Smooth muscle cell (in vitro differentiated cells): ENCODE results near the gene PPP2R2C. TPM values are rescaled to one million over a fixed set of nuclear protein-coding genes. Genes with fewer than 3 reads are reported as not detected.

Source experiments
- DNase-seq: peaks from one replicate; lab custom pipeline; 2025; ENCODE audit not compliant: unreplicated experiment; lab: John Stamatoyannopoulos, UW
- H2AFZ ChIP-seq: fragments of 200-600 bp; sonication (generic); 2 replicates; pipeline ENCODE4 v1.6.0; 2016; ENCODE audit warnings: antibody characterized with exemption, low read depth, mild to moderate bottlenecking
- H3F3A ChIP-seq: fragments of 200-600 bp; sonication (generic); 2 replicates; pipeline ENCODE4 v1.6.0; 2017; ENCODE audit warnings: antibody characterized with exemption, low read depth
- H3K27ac ChIP-seq: fragments of 200-600 bp; sonication (generic); 2 replicates; pipeline ENCODE4 v1.5.1; 2016; ENCODE audit warnings: low read depth, mild to moderate bottlenecking
- H3K27me3 ChIP-seq: fragments of 200-600 bp; sonication (generic); 2 replicates; pipeline ENCODE4 v1.6.1; 2016; ENCODE audit warnings: low read depth, mild to moderate bottlenecking
- H3K36me3 ChIP-seq: fragments of 200-600 bp; sonication (generic); 2 replicates; pipeline ENCODE4 v1.5.1; 2016; ENCODE audit warnings: low read depth
- H3K4me1 ChIP-seq: fragments of 200-600 bp; sonication (generic); 2 replicates; pipeline ENCODE4 v1.5.1; 2016; ENCODE audit warnings: low read depth
- H3K4me2 ChIP-seq: fragments of 200-600 bp; sonication (generic); 2 replicates; pipeline ENCODE4 v1.6.0; 2016; ENCODE audit warnings: mild to moderate bottlenecking
- H3K4me3 ChIP-seq: fragments of 200-600 bp; sonication (generic); 2 replicates; pipeline ENCODE4 v1.5.1; 2016; ENCODE audit warnings: mild to moderate bottlenecking
- H3K79me2 ChIP-seq: fragments of 200-600 bp; sonication (generic); 2 replicates; pipeline ENCODE4 v1.6.0; 2016; ENCODE audit warnings: low read depth, mild to moderate bottlenecking
- H3K9ac ChIP-seq: fragments of 200-600 bp; sonication (generic); 2 replicates; pipeline ENCODE4 v1.6.0; 2016; ENCODE audit warnings: low read depth
- H3K9me3 ChIP-seq: fragments of 200-600 bp; sonication (generic); replicated peaks from 2 replicates; pipeline ENCODE4 v1.5.1; 2016; ENCODE audit warnings: low read depth
- H4K20me1 ChIP-seq: fragments of 200-600 bp; sonication (generic); 2 replicates; pipeline ENCODE4 v1.6.0; 2016; ENCODE audit warnings: low read depth
- WGBS: methylation state at CpG from one replicate; pipeline ENCODE4 v1.1.7; 2016; ENCODE audit warnings: low lambda C conversion rate; 5-methylcytosine and 5-hydroxymethylcytosine counted together
- polyA plus RNA-seq: library from polyadenylated mRNA; unstranded; fragments of >200 nt; fragmentation: Nextera tagmentation; extraction: Ambion mirVana; gene quantifications from 2 replicates; pipeline ENCODE4 v1.2.1, GENCODE V29; 2016
- total RNA-seq: library from RNA; depleted of rRNA; stranded (reverse); fragments of >200 nt; gene quantifications from 2 replicates; pipeline ENCODE4 v1.2.3, GENCODE V29; 2014
- TF ChIP-seq, protein P1 (sequence below): fragments of 200-600 bp; sonication (generic); IDR thresholded peaks from 2 replicates; pipeline ENCODE4 v1.5.1; 2017; ENCODE audit warnings: borderline replicate concordance, mild to moderate bottlenecking, antibody characterized with exemption; ENCODE audit not compliant: insufficient read depth, poor library complexity, severe bottlenecking

The PPP2R2C gene
- total and polyA plus RNA-seq, 2 experiments from 2014 or later = 0.54 to 1.8 TPM

DNA sequence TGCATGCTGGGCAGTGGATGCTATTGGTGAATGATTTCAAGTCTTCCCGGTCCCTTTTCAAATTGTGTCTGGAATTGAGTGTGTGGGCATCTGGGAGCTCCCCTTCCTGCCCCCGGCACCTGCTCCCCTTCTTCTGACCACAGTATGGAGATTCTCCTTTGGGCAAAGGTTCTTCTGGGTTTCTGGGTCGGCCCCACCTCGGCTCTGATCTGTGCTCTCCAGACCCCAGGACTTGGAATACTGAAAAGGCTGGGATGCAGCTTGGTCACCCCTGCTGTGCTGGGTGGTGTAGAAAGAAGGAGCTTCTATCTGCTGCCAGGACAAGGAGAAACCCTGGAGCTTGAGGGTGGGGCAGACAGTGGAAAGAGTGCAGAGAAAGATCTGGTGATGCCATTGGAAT lies 124.0 kb downstream of the PPP2R2C start:
- no peak overlapping the region for H2AFZ ChIP-seq
- TF ChIP-seq, protein P1, sequence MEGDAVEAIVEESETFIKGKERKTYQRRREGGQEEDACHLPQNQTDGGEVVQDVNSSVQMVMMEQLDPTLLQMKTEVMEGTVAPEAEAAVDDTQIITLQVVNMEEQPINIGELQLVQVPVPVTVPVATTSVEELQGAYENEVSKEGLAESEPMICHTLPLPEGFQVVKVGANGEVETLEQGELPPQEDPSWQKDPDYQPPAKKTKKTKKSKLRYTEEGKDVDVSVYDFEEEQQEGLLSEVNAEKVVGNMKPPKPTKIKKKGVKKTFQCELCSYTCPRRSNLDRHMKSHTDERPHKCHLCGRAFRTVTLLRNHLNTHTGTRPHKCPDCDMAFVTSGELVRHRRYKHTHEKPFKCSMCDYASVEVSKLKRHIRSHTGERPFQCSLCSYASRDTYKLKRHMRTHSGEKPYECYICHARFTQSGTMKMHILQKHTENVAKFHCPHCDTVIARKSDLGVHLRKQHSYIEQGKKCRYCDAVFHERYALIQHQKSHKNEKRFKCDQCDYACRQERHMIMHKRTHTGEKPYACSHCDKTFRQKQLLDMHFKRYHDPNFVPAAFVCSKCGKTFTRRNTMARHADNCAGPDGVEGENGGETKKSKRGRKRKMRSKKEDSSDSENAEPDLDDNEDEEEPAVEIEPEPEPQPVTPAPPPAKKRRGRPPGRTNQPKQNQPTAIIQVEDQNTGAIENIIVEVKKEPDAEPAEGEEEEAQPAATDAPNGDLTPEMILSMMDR = no peak
- no peaks in the 10 kb centered on the region for H3K79me2 ChIP-seq
- no peaks in the 10 kb centered on the region for H4K20me1 ChIP-seq
- H3K27ac ChIP-seq = no peak overlapping the region
- no peak overlapping the region for H3K9ac ChIP-seq
- no peak for DNase-seq
- no peaks in the 10 kb centered on the region for H3K4me1 ChIP-seq
- H3K4me2 ChIP-seq = no peak overlapping the region
- H3K4me3 ChIP-seq = no peak overlapping the region
- WGBS = 94% methylated on average over 4 of the region's 4 CpGs
- no peaks in the 10 kb centered on the region for H3F3A ChIP-seq
- H3K27me3 ChIP-seq = no peaks in the 10 kb centered on the region
- no peaks in the 10 kb centered on the region for H3K9me3 ChIP-seq
- no peaks in the 10 kb centered on the region for H3K36me3 ChIP-seq

DNA sequence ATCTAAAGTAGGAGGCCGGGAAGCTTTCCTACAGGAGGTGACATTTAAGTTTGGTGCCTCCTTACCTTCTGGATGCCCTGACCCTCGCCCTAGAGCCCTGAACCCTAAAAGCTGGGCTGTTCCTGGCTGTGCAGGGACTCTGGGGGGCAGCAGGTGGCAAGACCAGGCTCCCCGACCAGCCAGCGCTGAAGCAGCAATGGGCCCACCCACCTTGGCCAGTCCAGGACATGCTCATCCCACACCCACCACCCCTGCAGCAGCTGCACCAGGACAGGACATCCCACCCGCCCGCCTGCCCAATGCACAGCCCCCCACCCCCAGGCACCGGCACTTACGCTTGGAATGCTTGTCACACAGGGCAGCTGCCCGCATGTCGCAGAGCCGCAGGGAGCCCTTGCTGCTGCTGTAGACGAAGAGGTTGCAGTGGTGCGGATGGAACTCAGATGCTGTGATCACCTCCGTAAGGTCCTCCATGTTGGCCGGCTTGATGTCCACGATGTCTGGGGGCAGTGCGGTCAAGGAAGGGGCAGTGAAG lies 124.8 kb downstream of the PPP2R2C start:
- no peak overlapping the region for H3K27ac ChIP-seq

DNA sequence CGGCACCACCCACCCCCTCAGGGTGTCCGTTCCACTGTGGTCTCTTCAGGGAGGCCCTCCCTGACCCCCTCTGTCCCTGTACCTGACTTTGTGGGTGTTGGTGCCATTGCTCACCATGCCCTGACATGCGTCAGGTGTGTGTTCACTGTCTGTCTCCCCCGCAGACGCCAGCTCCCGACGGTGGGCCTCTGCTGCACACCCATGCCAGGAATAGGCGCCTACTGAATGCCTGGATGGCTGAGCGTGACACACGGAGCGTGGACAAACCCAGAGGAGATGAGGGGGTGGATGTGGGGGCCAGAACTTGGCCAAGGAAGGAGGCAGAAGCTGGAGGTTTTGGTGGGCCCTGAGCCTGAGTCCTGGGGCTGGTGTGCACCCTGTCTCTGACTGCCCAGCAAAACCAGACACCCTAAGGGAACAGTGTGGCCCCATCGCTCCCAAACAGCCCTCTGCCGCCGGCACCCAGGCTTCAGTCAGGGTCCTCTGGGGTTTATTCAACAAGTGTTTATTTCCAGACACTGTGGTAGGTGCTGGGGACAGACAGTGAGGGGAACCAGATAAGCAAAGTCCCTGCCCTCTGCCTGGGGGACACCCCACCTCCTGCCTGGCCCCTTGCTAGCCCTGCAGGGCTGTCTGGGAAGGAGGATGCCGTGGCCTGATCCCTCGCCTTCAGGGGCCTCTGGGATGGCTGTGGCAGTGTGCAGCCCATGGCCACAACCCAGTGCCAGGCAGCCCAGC lies 125.9 kb downstream of the PPP2R2C start:
- Histone ChIP-seq H3K36me3 (no peaks in the 10 kb centered on the region), H3K4me1 (no peaks in the 10 kb centered on the region)

More for the DNA sequence above, 124.8 kb downstream of the PPP2R2C start:
- Histone ChIP-seq H3K36me3 (no peaks in the 10 kb centered on the region), H3K9ac (no peak overlapping the region), H3K4me3 (no peak overlapping the region), H3K27me3 (no peaks in the 10 kb centered on the region), H3K4me2 (no peak overlapping the region), H3F3A (no peaks in the 10 kb centered on the region), H3K4me1 (no peaks in the 10 kb centered on the region), H3K9me3 (no peaks in the 10 kb centered on the region), H3K79me2 (no peaks in the 10 kb centered on the region), H4K20me1 (no peaks in the 10 kb centered on the region), H2AFZ (no peak overlapping the region)
- TF ChIP-seq, protein P1 = no peak
- 92% methylated on average over 14 of the region's 17 CpGs for WGBS
- DNase-seq = no peak

More for the DNA sequence above, 125.9 kb downstream of the PPP2R2C start:
- Histone ChIP-seq H3F3A (no peaks in the 10 kb centered on the region), H3K9me3 (no peaks in the 10 kb centered on the region), H3K9ac (no peak overlapping the region), H3K79me2 (no peaks in the 10 kb centered on the region), H3K4me3 (no peak overlapping the region), H3K27ac (no peak overlapping the region), H3K4me2 (no peak overlapping the region), H4K20me1 (no peaks in the 10 kb centered on the region), H2AFZ (no peak overlapping the region), H3K27me3 (no peaks in the 10 kb centered on the region)
- TF ChIP-seq, protein P1 = no peak
- DNase-seq = no peak
- 86% methylated on average over 16 of the region's 16 CpGs for WGBS
